HG03066 (cell line): Measurements from ENCODE around the gene STOML2.

Experiments used
- ATAC-seq: cut with Tn5 transposase; IDR thresholded peaks from one replicate; pipeline ENCODE4 v1.9.1; 2021; ENCODE audit warnings: low read depth; ENCODE audit not compliant: unreplicated experiment

STOML2 gene

DNA sequence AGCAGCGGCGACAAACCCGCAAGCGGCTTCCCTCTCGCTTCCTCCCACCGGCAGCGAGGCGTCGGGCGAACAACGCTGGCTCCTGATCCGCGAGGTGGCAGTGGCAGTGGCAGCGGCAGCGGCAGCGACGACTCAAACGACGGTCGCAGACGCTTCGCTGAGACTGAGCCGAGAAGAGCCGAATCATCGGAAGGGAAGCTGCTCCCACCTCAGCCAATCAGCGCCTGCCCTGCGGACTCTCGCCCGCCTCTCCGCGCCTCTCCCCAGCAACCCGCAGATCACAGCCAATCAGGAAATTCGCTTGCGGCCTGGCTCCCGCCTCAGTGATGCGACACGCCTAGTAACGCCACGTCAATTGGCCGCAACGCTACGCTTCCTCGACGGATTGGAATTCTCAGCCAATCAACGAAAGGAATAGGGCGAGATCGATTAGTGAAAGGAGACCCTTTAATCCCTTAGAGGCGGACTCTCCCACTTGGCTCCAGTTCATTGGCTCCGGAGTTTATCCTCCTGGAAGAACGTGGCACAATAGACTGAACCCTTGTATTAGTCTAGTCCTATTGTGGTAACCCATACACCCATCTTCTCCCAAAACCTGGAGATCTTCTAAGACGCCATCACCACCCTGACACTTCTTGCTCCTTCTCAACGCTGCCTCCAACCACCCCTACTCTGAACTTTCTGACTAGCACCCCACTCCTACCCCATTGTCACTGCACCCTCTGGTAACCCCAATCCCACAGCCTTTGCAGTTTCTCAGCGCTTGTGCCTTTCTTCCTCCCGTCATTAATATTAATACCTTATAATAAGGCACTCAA lies 30.3 kb downstream of the STOML2 start, which contains the start of gene VCP:
Gene VCP, minus strand, starts transcription at position 165 of the 818 bp plus-strand sequence. CDS start 272 bp downstream, outside the sequence.
- peak; percentile 82 for ATAC-seq

- peak; percentile 55 for ATAC-seq
Observed at GRCh38 chr9:35071814-35072460, 31.0 kb downstream of the STOML2 start.

- no peak for ATAC-seq
Observed at GRCh38 chr9:35070823-35071813, 31.8 kb downstream of the STOML2 start.

GRCh38 chr9:35069020-35069419 lies 33.9 kb downstream of the STOML2 start:
- ATAC-seq = no peak

DNA sequence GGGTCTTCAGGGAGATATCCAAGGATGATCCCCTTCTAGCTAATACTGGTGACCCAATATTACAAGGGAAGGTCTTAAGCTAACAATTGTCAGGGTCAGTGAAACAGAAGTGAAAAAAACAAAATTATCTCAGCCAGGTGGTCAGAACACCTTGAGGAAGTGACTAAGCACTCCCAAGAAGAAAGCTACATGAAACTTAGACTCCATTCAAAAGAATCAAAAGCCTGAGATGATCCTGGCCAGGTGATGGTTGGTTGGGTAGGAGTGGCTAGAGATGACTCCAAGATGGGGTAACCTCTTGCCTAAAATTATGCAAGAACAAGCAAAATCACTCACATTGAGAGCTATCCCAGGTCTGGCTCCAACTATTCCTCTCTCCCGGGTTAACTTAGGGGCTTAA lies 35.9 kb downstream of the STOML2 start:
- ATAC-seq = no peak

DNA sequence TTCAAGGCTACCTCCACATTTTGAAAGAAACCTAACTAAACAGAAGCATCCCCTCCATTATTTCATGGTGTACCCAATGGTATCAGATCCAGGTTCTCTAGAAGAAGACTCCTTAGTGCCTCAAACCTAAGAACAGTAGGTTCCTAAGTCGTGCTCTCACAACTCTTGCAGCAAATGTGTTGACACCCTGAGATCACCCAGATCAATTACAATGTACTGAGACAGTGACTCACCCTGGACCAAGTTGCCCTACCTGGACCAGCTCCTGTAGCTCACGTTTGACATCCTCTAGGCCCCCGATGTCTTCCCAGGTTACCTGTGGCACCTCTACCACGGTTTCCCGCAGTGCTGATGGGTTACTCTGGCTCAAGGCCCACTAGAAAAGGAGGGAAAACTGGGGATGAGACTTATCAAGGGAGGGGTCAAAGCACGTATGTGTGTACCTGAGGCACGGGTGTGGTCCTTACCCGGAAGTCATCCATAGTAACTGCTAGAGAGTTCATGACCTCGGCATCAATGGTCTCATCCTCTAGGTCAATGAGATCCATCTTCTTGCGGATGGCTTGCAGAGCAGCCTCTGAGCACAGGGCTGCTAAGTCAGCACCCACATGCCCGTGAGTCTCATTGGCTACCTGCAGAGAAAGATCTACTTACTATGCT lies 42.3 kb downstream of the STOML2 start:
- ATAC-seq = no peak

DNA sequence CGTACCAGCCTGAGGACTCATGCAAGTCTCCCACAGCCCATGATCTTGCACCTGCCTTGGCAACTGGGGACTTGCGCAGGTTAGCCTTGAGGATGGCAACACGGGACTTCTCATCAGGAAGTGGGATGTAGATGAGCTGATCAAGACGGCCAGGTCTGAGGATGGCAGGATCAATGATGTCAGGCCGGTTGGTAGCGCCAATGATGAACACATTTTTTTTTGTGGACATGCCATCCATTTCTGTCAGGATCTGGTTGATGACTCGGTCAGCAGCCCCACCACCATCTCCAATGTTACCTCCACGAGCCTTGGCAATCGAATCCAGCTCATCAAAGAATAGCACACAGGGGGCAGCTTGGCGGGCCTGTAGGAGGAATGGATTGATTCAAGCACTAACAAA lies 43.5 kb downstream of the STOML2 start:
- no peak for ATAC-seq

DNA sequence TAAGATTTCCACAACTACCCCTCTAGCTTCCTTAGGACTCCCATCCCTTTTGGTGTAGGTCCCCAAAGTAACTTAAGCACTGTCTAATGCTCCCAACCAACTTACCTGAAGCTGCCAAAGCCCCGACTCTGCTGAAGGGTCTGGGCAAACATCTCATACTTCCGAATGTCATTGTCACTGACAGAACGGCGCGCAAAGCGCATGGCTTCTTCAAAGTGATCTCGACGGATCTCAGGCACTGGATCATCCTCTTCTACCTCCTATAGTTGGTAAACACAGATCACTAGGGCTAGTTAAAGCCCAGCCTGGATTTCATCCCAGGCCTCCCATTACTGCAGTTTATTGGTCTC lies 45.7 kb downstream of the STOML2 start:
- ATAC-seq = no peak

GRCh38 chr9:35056571-35057270 lies 46.2 kb downstream of the STOML2 start:
- ATAC-seq = no peak

- ATAC-seq = no peak
Observed at GRCh38 chr9:35054871-35055644, 47.9 kb downstream of the STOML2 start.

DNA sequence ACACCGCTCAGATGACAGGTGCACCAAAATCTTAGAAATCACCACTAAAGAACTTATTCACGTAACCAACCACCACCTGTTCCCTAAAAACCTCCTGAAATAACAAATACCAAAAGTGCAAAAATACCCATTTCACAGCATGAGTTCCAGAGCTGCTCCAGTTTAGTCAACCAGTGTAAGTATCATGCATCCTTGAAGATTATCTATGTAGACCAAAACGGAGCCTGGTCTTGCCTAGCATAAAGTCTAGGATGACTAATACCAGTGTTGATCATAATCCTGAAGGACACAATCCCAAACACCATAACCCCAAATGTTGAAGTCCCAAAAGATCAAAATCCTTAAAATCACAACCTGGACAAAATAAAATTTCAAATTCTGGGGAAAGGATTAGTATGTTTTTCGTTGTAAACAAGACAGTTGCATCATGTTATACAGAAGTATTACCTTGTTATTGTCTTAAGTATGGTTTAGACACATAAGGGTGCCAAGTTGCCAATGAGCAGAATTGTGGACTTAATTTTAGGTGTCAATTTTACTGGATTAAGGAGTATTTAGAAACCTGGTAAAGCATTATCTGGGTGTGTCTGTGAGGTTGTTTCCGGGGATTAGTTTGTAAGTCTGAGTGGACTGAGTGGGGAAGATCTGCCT lies 48.6 kb downstream of the STOML2 start:
- ATAC-seq = no peak

DNA sequence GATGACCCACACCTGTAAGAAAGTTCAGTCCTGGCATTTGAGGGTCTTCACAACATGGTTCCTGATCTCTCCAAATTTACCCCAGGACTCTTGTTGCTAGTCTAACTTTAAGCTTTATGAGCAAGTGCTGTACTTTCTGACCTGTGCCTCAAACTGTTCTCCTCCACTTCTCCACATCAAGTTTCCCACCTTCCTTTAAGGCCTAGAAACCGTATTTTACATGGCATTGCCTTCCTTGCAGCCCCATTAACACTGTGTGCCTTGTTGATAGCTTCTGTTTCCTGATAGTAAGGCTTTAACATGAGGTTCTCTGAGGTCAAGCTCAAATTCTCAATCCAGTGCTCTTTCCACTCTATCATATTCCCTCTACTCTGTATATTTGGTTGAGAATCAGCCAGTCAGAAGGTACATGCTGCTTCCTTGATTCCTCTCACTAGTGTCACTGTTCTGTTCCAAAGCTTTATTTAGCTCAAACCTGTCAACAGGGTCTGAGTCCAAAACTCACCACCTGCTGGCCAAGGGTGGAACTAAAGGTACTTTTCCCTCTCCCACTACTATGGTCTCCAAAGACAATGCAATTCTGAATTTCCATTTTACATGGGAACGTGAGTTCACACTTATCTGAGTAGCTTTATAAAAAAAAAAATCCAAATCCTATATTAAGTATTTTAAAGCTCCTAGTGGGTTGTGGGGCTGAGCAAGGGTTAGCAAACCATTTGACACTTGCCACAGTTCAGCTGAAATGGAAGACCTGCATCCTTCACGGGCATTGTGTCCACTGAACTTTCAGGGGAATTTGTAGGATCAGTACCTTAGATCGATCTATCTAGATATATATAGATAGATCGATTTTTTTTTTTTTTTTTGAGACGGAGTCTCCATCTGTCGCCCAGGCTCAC lies 51.6 kb downstream of the STOML2 start:
- ATAC-seq = no peak
